Posterior vena cava (tissue), 2 donors: ENCODE measurements around the gene GAPDHS. TPM values are rescaled to one million over a fixed set of nuclear protein-coding genes. Genes with fewer than 3 reads are reported as not detected.

ENCODE experiments used
- DNase-seq: peaks from one replicate; pipeline ENCODE4 v3.0.0-alpha.2; 2020; ENCODE audit warnings: low spot score
- intact Hi-C, 2 donors: fragments of 100-400 bp; cut with DNase I; formaldehyde crosslinking; loops; one replicate each; pipeline versions ENCODE4 v1.14.1 to v1.14.2; 2022 to 2023
- total RNA-seq, 2 donors: library from RNA; stranded (reverse); fragmentation: NEBNext Ultra II Directional; extraction: Animal tissue kit (Norgen Biotek cat#: 25700); gene quantifications; one replicate each; pipeline ENCODE4 v1.2.1, GENCODE V29; 2021
- donor health status: DM: yes; HTN: yes; CAD: no.
- donor health status: DM: yes; HTN: yes; CAD: no.

The GAPDHS gene
- total RNA-seq, 2 donors from 2014 or later = not detected

DNA sequence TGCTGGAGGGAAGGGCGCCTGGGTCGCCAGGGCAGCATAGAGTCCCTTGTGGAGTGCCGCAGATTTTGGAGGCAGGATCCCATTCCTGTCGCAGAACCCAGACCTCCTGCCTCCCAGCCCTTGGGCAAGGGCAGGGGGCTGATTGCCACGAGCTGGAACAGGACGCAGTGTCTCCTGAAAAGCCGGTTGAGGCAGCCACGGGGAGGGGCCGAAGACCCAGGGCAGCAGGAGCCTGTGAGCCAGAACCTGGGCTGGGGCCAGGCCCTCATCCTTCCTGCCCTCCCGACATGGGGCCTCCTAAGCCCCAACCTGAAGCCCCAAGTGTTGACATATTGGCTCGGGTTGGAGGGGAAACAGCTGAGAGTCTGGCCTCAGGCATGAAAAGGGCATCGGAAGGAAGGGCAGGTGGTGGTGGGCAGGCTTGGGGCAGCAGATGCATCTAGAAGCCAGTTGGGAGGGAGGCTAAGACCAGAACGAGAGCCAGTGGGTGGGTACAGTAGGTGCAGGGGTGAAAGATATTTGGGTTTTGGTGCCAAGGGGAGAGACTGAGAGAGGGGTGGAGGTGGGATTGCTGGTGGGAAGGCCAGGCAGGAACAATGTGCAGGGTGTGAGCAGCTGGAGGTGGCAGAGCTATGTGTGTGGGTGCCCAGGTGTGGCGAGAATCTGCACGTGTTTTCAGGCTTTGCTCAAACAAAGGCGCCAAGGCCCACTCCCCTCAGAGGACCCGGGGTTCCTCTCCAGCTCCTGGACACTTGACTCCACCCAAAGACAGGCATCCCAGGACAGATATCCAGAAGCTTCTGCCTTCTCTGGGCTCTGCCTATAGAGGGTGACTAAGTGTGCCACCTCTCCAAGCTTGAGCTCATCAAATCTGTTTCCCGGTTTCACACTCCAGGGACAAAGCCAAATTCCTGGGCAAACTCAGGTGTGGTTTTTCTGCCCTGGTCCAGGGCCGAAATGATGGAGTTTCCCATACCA, 3.7 kb upstream of the GAPDHS start:
- DNase-seq = no peak
- intact Hi-C loops = no loop called here

DNA sequence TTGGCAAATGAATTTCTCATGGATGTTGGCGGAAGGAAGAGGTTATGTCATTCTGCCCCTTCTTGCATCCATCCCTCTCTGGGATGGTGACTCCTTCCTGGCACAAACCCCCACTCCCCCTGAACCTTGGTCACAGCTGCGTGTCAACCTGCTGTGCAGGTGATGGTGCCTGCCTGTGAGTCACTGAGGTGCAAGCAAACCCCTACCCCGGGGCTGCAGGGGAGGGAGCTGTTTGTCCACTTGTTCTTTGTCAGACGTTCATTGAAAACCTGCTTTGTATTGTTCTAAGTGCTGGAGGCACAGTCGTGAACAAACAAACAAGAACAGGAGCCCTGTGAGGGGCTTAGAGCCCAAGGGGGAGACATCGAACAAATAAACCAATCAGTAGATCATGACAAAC, 2.0 kb upstream of the GAPDHS start:
- intact Hi-C loops = no loop called here

GRCh38 chr19:35533822-35534392, 651 bp downstream of the GAPDHS start:
- DNase-seq = no peak
- intact Hi-C loops = no loop called here

More for the DNA sequence above, 2.0 kb upstream of the GAPDHS start:
- no peak for DNase-seq

GRCh38 chr19:35534803-35535480, 1.7 kb downstream of the GAPDHS start:
- intact Hi-C loops = no loop called here
- no peak for DNase-seq

DNA sequence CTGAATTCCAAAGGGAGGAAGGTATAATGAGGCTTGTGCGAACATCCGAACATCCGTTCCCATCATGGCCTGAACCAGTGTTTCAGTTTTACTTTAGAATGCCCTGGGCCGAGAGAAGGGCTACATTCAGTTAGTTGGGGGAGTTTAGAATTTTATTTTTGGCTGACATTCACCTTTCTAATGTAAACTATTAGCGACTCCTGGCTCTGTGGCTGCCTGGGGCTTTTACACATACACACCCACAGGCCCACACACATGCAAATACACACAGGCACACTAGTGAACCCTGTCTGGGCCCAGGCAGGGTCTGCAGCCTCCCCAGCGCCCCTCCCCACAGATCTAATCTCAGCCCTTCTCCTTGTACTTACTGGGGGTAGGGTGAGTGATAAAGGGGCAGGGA, 6.1 kb downstream of the GAPDHS start:
- DNase-seq = no peak

DNA sequence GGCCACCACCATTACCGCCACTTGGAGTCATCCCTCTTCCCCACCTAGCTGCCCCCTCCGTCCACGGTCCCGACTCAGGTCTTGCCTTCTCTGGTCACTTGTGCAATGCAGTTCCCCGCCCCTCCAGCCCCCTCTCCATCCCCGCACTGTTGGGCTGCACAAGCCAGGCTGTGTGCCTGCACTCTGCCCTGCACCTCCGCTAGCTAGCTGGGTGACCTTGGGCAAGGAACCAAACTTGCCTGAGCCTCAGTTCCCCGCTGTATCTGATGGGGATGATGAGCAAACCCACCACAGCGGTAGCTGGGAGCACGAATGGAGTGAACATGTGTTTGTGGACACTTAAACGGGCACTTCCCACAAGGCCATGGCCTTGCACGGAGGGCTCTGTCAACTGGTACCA, 6.6 kb downstream of the GAPDHS start:
- DNase-seq = no peak
- intact Hi-C loops = no loop called here

More for the DNA sequence above, 6.1 kb downstream of the GAPDHS start:
- intact Hi-C loops = no loop called here

- intact Hi-C loops = no loop called here
- no peak for DNase-seq
Observed at GRCh38 chr19:35540356-35540927, 7.2 kb downstream of the GAPDHS start.

DNA sequence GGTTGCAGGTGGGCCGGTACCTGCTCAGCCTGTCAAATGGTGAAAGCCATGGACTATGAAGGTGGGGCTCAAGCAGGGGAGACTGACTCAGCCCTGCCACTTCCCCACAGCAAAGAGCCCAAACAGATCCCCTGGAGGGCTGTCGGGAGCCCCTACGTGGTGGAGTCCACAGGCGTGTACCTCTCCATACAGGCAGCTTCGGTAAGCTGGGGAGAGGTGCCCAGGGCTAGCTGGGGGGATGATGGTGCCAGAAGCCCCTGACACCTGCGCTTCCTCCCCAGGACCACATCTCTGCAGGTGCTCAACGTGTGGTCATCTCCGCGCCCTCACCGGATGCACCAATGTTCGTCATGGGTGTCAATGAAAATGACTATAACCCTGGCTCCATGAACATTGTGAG, 9.0 kb downstream of the GAPDHS start:
- DNase-seq = no peak
- intact Hi-C loops = no loop called here

- DNase-seq = no peak
- intact Hi-C loops = no loop called here
Observed at GRCh38 chr19:35543280-35544109, 10.2 kb downstream of the GAPDHS start.

GRCh38 chr19:35544110-35544802, 11.0 kb downstream of the GAPDHS start:
- no peak for DNase-seq
- intact Hi-C loops = no loop called here

DNA sequence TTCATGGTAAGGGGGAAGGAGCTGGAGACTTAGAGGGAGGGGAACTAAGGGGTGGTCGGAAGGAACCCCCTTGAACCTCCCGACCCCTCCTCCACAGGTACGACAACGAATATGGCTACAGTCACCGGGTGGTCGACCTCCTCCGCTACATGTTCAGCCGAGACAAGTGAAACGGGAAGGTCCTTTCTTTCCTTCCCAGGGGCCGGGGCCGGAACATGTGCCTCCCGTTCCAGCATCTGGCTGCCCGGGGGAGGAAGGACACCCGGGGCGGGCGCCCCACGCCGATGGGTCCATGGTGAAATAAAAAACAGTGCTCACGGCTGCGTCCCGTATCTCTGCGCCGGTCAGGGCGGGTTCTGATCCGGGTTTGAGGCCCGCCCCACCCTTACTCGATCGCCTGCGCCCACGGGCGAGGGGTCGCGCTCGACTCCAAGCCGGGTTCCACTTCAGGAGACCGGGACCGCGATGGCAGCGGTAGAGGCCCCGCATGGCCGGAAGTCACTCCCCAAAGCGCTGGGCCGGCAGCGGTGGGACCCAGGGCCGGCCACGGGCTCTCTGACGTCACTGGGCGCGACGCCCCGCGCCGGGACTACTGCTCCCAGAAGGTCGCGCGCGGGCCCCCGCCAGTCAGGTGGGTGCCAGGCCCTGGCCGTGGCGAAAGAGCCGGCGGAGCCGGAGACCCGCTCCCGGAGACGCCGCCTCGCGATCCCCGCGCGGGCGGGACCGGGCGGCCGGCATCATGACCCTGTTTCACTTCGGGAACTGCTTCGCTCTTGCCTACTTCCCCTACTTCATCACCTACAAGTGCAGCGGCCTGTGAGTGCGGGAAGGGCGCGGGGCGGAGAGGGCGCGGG, 12.0 kb downstream of the GAPDHS start, which contains the start of gene TMEM147:
TMEM147 (plus strand) TSS at position 626 of the 854 bp plus-strand sequence; CDS start at position 740, 114 bp downstream.
- intact Hi-C loops = no loop called here
- DNase-seq = peak; percentile 98

DNA sequence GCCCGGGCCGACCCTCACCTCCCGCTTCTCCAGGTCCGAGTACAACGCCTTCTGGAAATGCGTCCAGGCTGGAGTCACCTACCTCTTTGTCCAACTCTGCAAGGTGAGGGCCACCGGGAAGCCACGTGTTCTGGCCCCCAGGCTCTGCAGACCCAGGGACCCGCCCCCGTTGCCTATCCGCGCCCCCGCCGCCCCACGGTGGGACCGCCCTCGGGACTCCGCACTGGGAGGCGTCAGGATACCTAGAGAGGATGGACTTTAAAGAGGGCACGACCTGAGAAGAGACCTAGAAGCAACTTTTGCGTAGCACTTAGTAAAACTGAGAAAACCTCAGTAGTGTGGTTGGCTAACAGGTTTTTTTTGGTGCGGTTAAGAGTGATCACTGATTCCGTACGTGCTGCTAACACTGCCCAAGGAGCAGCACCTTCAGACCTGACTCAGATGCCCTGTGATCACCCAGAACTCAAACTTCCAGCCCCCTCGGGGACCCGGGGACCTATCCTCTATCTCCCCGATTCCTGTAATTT, 12.7 kb downstream of the GAPDHS start:
- DNase-seq = no peak

GRCh38 chr19:35546532-35546931, 13.3 kb downstream of the GAPDHS start:
- DNase-seq = no peak
- intact Hi-C loops = no loop called here

More for the DNA sequence above, 12.7 kb downstream of the GAPDHS start:
- intact Hi-C loops = no loop called here

GRCh38 chr19:35549174-35549788, 16.0 kb downstream of the GAPDHS start:
- no peak for DNase-seq
- intact Hi-C loops = no loop called here

- no peak for DNase-seq
- intact Hi-C loops = no loop called here
Observed at GRCh38 chr19:35549879-35550523, 16.7 kb downstream of the GAPDHS start.
